Epithelial cell of proximal tubule (primary cell): ENCODE results near the gene GRID1. TPM values are rescaled to one million over a fixed set of nuclear protein-coding genes. Genes with fewer than 3 reads are reported as not detected.

Experiments
- DNase-seq: peaks from one replicate; pipeline ENCODE4 v3.0.0-alpha.2; 2011; ENCODE audit warnings: low read depth
- H3K4me3 ChIP-seq: 2 replicates; pipeline ENCODE4 v1.5.1; 2011; ENCODE audit warnings: low read depth, mild to moderate bottlenecking, low read length
- total RNA-seq: library from RNA; depleted of rRNA; stranded (reverse); fragments of >200 nt; gene quantifications from 2 replicates; pipeline ENCODE4 v1.2.3, GENCODE V29; 2015
- TF ChIP-seq, protein P1 (sequence below): conservative IDR thresholded peaks from 2 replicates; pipeline ENCODE4 v1.5.1; 2012; ENCODE audit warnings: low read depth, mild to moderate bottlenecking, low read length

GRID1 gene
- total RNA-seq, 1 donor from 2014 or later: 0.52 TPM

DNA sequence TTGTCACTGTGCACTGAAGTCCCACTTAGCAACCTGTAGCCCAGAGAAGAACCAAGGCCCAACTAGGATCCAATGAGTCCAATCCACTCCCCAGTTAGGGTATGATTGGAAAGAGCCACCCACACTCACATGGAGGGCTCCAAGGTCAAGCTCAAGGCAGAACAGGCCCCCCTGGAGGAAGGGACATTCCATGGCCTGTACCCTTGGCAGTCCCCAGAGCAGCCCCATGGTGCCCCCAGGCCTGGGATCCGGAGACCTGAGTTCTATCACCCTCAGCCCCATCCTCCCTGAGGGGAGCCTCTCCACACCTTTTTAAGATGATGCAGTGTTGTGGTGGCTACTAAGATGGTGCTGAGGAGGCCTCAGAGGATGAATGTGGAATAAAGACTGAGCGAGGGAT, 231.4 kb downstream of the GRID1 start:
- TF ChIP-seq, protein P1, sequence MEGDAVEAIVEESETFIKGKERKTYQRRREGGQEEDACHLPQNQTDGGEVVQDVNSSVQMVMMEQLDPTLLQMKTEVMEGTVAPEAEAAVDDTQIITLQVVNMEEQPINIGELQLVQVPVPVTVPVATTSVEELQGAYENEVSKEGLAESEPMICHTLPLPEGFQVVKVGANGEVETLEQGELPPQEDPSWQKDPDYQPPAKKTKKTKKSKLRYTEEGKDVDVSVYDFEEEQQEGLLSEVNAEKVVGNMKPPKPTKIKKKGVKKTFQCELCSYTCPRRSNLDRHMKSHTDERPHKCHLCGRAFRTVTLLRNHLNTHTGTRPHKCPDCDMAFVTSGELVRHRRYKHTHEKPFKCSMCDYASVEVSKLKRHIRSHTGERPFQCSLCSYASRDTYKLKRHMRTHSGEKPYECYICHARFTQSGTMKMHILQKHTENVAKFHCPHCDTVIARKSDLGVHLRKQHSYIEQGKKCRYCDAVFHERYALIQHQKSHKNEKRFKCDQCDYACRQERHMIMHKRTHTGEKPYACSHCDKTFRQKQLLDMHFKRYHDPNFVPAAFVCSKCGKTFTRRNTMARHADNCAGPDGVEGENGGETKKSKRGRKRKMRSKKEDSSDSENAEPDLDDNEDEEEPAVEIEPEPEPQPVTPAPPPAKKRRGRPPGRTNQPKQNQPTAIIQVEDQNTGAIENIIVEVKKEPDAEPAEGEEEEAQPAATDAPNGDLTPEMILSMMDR: no peak
- no peak overlapping the region for H3K4me3 ChIP-seq

DNA sequence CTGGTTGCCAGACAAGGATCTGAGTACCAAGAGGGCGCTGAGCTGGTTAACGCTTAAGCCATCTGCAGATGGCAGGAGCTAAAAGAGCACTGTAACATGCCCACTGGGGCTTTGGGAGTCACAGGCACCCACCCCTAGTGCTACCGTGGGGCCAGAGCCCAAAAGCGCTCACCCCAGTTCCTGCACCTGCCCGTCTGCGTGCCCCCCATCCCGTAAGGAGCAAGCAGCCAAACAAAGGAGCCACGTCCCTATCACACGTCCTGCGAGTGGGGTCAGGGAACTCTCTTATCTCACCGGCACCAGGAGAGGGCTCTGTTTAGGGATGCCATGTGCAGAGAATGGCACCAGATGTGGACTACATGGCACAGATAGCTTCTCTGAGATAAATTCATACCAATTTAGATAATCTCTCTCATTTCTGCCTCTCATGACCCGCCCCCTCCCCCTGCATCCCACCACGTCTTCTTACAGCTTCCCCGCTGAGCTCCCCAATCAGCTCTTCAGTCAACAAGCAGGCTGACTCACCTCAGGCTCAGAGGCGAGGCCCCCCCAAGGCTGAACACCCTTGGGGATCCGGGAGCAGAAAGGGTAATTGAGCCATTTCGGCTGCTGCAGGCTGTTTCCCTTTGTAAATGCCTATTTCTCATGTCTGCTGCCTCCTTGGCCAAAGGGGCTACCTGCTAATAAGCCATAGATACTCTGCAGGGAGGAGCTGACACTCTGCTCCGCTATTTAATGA, 235.7 kb downstream of the GRID1 start:
- TF ChIP-seq, protein P1: no peak
- no peak for DNase-seq

More for the DNA sequence above, 231.4 kb downstream of the GRID1 start:
- no peak for DNase-seq

DNA sequence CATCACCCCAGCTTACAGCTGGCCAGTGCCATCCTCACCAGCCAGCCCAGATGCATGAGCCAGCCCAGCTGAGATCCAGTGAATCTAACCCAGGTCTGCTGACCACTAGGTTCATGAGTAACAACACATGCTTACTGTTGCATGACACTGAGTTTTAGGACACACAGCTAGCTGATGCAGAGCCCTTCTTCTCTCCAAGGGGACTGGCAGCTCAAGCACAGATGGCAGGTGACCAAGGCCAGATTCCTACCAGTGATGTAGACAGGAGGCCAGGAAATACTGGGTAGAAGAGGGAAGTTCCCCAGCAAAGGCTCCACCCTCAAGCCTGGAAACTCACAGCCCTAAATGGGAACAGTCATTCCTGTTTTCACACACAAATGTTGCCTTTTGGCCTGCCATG, 236.6 kb downstream of the GRID1 start:
- no peak overlapping the region for H3K4me3 ChIP-seq
- TF ChIP-seq, protein P1: no peak
- peak; percentile 26 for DNase-seq

More for the DNA sequence above, 235.7 kb downstream of the GRID1 start:
- H3K4me3 ChIP-seq: no peak overlapping the region

DNA sequence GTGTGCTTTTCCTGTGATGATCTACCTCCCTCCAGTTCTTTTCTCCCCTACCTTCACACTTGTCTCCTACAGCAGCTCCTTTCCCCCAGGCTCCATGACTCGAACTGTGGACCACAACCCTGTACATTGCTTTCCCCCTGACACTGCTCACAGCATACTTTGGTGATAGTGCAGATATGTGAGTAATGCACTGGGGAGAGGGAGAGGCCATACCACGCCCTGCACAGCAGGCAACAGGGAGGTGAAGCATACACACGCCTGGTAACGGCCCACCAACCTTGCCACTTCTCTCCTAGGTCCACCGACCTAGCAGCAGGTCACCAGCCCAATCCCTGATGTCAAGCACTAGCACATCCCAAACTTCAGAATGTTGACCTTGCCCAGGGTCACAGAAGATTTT, 238.2 kb downstream of the GRID1 start:
- no peak for DNase-seq
- H3K4me3 ChIP-seq: no peak overlapping the region
- TF ChIP-seq, protein P1: no peak

DNA sequence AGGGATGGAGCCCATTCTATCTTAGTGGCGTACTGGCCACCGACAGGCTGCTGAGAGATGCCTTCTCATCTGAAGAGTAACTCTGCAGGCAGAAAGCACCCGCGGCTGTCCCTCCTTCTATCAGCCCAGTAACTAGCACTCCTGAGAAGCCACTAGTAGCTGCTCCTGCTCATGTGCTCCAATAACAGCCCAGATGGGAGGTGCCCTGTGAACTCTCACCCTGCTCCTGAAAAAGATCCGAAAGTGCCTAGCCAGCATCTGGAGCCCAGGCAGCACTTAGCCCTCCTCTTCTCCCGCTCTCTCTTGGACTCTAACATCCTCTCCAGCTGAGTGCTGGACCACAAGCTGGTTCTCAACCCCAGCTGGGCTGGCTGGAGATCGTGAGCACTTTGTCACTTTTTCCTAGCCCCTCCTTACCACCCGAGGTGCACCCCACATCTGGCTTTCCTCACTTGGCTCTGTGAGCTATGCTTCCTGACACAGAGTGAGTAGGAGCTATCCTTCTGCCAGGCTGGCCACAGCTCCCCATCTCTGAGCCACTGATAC, 239.2 kb downstream of the GRID1 start:
- no peak for DNase-seq
- no peak overlapping the region for H3K4me3 ChIP-seq
- TF ChIP-seq, protein P1: no peak

DNA sequence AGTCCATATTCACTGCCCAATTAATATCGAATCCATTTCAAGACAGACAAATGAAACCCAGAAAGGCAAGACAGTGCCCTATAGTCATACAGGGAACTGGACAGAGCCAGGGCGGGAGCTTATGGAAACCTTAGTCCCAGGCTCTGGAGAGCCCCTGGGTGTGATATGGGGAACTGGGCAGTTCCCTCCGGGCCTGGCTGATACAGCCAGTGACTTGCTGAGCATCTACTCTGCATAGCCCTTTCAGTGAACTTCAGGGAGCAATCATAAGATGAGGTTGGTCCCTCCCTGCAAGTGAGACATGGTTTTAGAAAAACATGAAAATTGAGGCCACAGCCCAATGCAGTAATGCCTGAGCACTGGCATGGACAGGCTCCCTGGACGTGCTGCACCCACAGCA, 241.9 kb downstream of the GRID1 start:
- TF ChIP-seq, protein P1: no peak
- no peak overlapping the region for H3K4me3 ChIP-seq
- DNase-seq: no peak

DNA sequence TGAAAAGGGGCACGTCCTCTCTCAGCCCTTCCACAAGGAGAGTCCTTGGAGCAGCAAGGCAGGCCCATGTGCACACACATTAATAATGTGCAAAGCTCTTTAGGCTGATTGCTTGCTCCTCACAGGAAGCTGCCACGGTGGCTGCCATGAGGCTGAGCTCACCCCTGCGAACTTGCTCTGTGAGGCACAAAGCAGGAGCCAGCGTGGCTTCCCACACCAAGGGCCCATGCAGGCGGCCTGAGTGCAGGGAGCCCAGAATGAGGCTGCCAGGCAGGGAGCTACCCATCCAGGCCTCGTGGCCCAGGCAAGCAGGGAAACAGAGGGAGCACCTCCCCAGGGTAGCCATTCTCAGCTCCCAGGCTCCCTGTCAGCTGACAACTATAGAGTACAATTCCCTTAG, 242.9 kb downstream of the GRID1 start:
- H3K4me3 ChIP-seq: no peak overlapping the region
- no peak for DNase-seq
- TF ChIP-seq, protein P1: no peak
